Esophagus muscularis mucosa (tissue), 4 donors: Measurements from ENCODE around the gene EXOC3.

Experiments
- EP300 ChIP-seq: sonication (generic); formaldehyde crosslinking; IDR thresholded peaks from one replicate; pipeline ENCODE4 v1.6.1; 2017; ENCODE audit warnings: antibody characterized with exemption
- POLR2A ChIP-seq: fragments of 450-650 bp; IDR thresholded peaks from one replicate; pipeline ENCODE4 v1.6.1; 2017; ENCODE audit warnings: antibody characterized with exemption, moderate library complexity, mild to moderate bottlenecking, low read depth
- POLR2AphosphoS5 ChIP-seq, 2 donors: sonication (generic); formaldehyde crosslinking; IDR thresholded peaks; one replicate each; pipeline ENCODE4 v1.6.1; 2017; ENCODE audit warnings: antibody characterized with exemption in 2 of 2
- TF ChIP-seq, protein P1 (sequence below), 3 experiments: fragments of 200-600 bp in 2 of 3; fragments of 450-650 bp in 1 of 3; sonication (generic) in 2 of 3; IDR thresholded peaks; one replicate each; pipeline ENCODE4 v1.5.1; 2017 to 2019; ENCODE audit warnings: antibody characterized with exemption in 3 of 3, mild to moderate bottlenecking in 2 of 3, moderate library complexity in 1 of 3

DNA sequence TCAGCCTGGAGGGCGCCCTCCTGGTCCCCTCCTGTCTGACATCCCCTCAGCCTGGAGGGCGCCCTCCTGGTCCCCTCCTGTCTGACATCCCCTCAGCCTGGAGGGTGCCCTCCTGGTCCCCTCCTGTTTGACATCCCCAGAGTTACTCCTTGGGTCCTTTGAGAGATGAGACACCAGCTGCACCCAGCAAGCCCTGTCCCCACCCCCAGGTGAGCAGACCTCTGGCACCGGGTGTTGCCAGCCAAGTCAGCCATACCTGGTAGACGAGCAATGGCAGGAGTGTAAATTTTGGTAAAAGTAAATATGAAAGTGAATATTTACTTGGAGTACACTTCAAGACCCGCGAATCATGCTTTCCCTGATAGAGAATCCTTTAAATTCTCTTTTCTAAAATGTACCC is 25.4 kb downstream of the EXOC3 start:
- TF ChIP-seq, protein P1, sequence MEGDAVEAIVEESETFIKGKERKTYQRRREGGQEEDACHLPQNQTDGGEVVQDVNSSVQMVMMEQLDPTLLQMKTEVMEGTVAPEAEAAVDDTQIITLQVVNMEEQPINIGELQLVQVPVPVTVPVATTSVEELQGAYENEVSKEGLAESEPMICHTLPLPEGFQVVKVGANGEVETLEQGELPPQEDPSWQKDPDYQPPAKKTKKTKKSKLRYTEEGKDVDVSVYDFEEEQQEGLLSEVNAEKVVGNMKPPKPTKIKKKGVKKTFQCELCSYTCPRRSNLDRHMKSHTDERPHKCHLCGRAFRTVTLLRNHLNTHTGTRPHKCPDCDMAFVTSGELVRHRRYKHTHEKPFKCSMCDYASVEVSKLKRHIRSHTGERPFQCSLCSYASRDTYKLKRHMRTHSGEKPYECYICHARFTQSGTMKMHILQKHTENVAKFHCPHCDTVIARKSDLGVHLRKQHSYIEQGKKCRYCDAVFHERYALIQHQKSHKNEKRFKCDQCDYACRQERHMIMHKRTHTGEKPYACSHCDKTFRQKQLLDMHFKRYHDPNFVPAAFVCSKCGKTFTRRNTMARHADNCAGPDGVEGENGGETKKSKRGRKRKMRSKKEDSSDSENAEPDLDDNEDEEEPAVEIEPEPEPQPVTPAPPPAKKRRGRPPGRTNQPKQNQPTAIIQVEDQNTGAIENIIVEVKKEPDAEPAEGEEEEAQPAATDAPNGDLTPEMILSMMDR (IDR thresholded peaks at IDR 0.05): no peak
- TF ChIP-seq POLR2AphosphoS5 (IDR thresholded peaks at IDR 0.05) (no peak), POLR2A (no peak), EP300 (no peak)
